Adrenal gland (tissue), 5 donors: Measurements from ENCODE around the gene SYCE3.

Experiments
- CTCF ChIP-seq, 6 experiments: fragments of 450-650 bp in 4 of 6; fragments of 200-600 bp in 2 of 6; sonication (generic) in 1 of 6; IDR thresholded peaks; 1 replicate in 5 of 6; 2 replicates in 1 of 6; pipeline versions ENCODE4 v1.5.1 to v1.8.0; 2016 to 2021; ENCODE audit warnings: antibody characterized with exemption in 6 of 6, mild to moderate bottlenecking in 2 of 6, moderate library complexity in 1 of 6
- POLR2A ChIP-seq, 2 donors: fragments of 450-650 bp; IDR thresholded peaks; one replicate each; pipeline ENCODE4 v1.6.1; 2017; ENCODE audit warnings: antibody characterized with exemption in 2 of 2, mild to moderate bottlenecking in 2 of 2, moderate library complexity in 1 of 2
- donor health status: DM: no; HTN: no; CAD: no.

DNA sequence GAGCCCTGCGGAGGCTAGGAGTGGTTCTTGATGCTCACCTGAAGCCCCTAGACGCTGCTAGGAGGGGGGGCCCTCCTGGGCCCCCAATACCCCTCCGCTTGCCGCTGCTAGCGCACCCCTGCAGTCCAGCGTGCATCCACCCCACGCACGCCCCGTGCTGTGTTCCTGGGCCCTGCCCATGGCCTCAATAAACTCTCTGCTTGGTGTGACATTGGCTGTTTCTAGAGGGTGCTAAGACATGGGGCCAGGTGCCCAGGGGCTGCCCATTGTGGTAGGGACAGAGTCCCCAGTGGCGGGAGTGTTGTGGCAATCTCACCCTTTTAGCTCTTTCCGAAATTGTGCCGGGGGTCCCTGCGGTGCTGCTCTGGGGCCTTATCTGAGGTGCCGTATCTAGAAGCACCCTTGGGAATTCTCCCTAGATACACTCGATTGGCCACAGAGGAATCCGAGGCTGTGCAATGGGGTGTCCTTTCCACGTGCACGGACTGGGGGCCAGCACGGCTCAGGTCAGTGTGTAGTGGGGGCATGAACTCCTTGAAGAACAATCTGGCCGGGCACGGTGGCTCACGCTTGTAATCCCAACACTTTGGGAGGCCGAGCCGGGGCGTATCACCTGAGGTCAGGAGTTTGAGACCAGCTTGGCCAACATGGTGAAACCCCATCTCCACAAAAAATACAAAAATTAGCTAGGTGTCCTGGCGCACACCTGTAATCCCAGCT lies 48.8 kb upstream of the SYCE3 start:
- TF ChIP-seq POLR2A (IDR thresholded peaks at IDR 0.05) (no peak), CTCF (IDR thresholded peaks at IDR 0.05) (no peak)
